Hepatocyte (in vitro differentiated cells): Measurements from ENCODE around the gene NTRK3.

Experiments
- CTCF ChIP-seq: fragments of 200-600 bp; sonication (generic); IDR thresholded peaks from 2 replicates; pipeline ENCODE4 v1.5.1; 2016; ENCODE audit warnings: antibody characterized with exemption, mild to moderate bottlenecking; ENCODE audit not compliant: poor library complexity
- EZH2 ChIP-seq: fragments of 200-600 bp; sonication (generic); IDR thresholded peaks from 2 replicates; pipeline ENCODE4 v1.6.1; 2016; ENCODE audit warnings: antibody characterized with exemption, mild to moderate bottlenecking, borderline replicate concordance

GRCh38 chr15:88132499-88132898 is 124.0 kb downstream of the NTRK3 start:
- TF ChIP-seq CTCF: no peak
- no peak for TF ChIP-seq EZH2
